Right lobe of liver (tissue), 6 donors: ENCODE results near the gene DCC. TPM values are rescaled to one million over a fixed set of nuclear protein-coding genes. Genes with fewer than 3 reads are reported as not detected.

Experiments used
- ATAC-seq, 4 donors: fragments of 200-7000 bp; cut with Tn5 transposase; one replicate each; pipeline ENCODE4 v1.9.1; 2020; ENCODE audit warnings: mild to moderate bottlenecking in 4 of 4, moderate library complexity in 4 of 4
- DNase-seq, 3 donors: peaks; one replicate each; pipeline ENCODE4 v3.0.0-alpha.2; 2020
- H3K27ac ChIP-seq, 3 donors: fragments of 200-600 bp; one replicate each; pipeline ENCODE4 v1.8.0; 2022
- H3K27me3 ChIP-seq, 2 donors: fragments of 200-600 bp; one replicate each; pipeline ENCODE4 v1.8.0; 2022
- H3K36me3 ChIP-seq, 4 donors: fragments of 200-600 bp; sonication (generic) in 1 of 4; one replicate each; pipeline versions ENCODE4 v1.5.1 to v1.8.0; 2017 to 2022; ENCODE audit warnings: control low read depth in 1 of 4
- H3K4me1 ChIP-seq, 4 donors: fragments of 200-600 bp; sonication (generic) in 1 of 4; one replicate each; pipeline versions ENCODE4 v1.5.1 to v1.8.0; 2017 to 2022; ENCODE audit warnings: control low read depth in 1 of 4
- H3K4me3 ChIP-seq, 3 donors: fragments of 200-600 bp; one replicate each; pipeline ENCODE4 v1.8.0; 2022
- H3K9me3 ChIP-seq, 4 donors: fragments of 200-600 bp; sonication (generic) in 1 of 4; one replicate each; pipeline versions ENCODE4 v1.5.1 to v1.8.0; 2017 to 2022; ENCODE audit warnings: control low read depth in 1 of 4
- CTCF ChIP-seq, 4 donors: fragments of 200-600 bp in 3 of 4; fragments of 450-650 bp in 1 of 4; IDR thresholded peaks; one replicate each; pipeline versions ENCODE4 v1.5.1 to v1.8.0; 2016 to 2022; ENCODE audit warnings: antibody characterized with exemption in 4 of 4, mild to moderate bottlenecking in 2 of 4
- POLR2A ChIP-seq: fragments of 450-650 bp; IDR thresholded peaks from one replicate; pipeline ENCODE4 v1.6.1; 2017; ENCODE audit warnings: antibody characterized with exemption, mild to moderate bottlenecking
- WGBS: methylation state at CpG from one replicate; pipeline ENCODE4 v1.1.6; 2018; ENCODE audit warnings: low coverage, low lambda C conversion rate; ENCODE audit not compliant: insufficient coverage; ENCODE audit errors: missing lambda C conversion rate; 5-methylcytosine and 5-hydroxymethylcytosine counted together
- intact Hi-C, 2 donors: fragments of 100-400 bp; cut with DNase I; formaldehyde crosslinking; loops; one replicate each; pipeline versions ENCODE4 v1.11.2 to v1.14.1; 2022
- total RNA-seq, 6 experiments: library from RNA; depleted of rRNA in 2 of 6; stranded (reverse); fragments of >200 nt in 2 of 6; fragmentation: NEBNext Ultra II Directional in 3 of 6; extraction: Animal tissue kit (Norgen Biotek cat#: 25700) in 3 of 6; gene quantifications; one replicate each; pipeline versions ENCODE4 v1.1.0 to v1.2.4, GENCODE V29; 2016 to 2023
- donor health status: DM: no; HTN: yes; CAD: no.
- donor health status: DM: no; HTN: no; CAD: no.
- donor health status: DM: no; HTN: no; CAD: no.
- donor health status: DM: no; HTN: yes; CAD: no.
- donor health status: DM: no; HTN: yes; CAD: no.

Gene DCC
- total RNA-seq, 6 experiments from 2014 or later, result 0.06 TPM; not detected in 5

GRCh38 chr18:52812834-52813233 is 472.8 kb downstream of the DCC start:
- H3K9me3 ChIP-seq, result no peaks in the 10 kb centered on the region
- 80% methylated on average over 1 of the region's 1 CpG for WGBS
- intact Hi-C loops, result no loop called here
- H3K27me3 ChIP-seq, result no peaks in the 10 kb centered on the region
- H3K4me3 ChIP-seq, result no peak overlapping the region
- H3K36me3 ChIP-seq, result no peaks in the 10 kb centered on the region
- H3K27ac ChIP-seq, result no peak overlapping the region
- no peak for TF ChIP-seq CTCF (IDR thresholded peaks at IDR 0.05)
- no peak for TF ChIP-seq POLR2A
- H3K4me1 ChIP-seq, result no peaks in the 10 kb centered on the region
- DNase-seq, result no peak
- ATAC-seq, result no peak

GRCh38 chr18:52813635-52814416 is 473.8 kb downstream of the DCC start:
- TF ChIP-seq CTCF (IDR thresholded peaks at IDR 0.05) (no peak), POLR2A (no peak)
- Histone ChIP-seq H3K4me3 (no peak overlapping the region), H3K9me3 (no peaks in the 10 kb centered on the region), H3K4me1 (no peaks in the 10 kb centered on the region), H3K27ac (no peak overlapping the region), H3K27me3 (no peaks in the 10 kb centered on the region), H3K36me3 (no peaks in the 10 kb centered on the region)
- intact Hi-C loops, result no loop called here
- DNase-seq (no peak), ATAC-seq (no peak)
- WGBS, result 25% methylated on average over 1 of the region's 1 CpG

GRCh38 chr18:52815651-52816050 is 475.7 kb downstream of the DCC start:
- intact Hi-C loops, result no loop called here
- no peaks in the 10 kb centered on the region for H3K36me3 ChIP-seq
- WGBS, result 37% methylated on average over 2 of the region's 2 CpGs

GRCh38 chr18:52816121-52816520 is 476.1 kb downstream of the DCC start:
- H3K27me3 ChIP-seq, result no peaks in the 10 kb centered on the region
- no peaks in the 10 kb centered on the region for H3K9me3 ChIP-seq
- no peak for TF ChIP-seq POLR2A
- TF ChIP-seq CTCF (IDR thresholded peaks at IDR 0.05), result no peak
- H3K4me1 ChIP-seq, result no peaks in the 10 kb centered on the region
- DNase-seq, result no peak
- no peak for ATAC-seq
- 40% methylated on average over 4 of the region's 4 CpGs for WGBS
- intact Hi-C loops, result no loop called here
- no peak overlapping the region for H3K27ac ChIP-seq
- no peak overlapping the region for H3K4me3 ChIP-seq
- H3K36me3 ChIP-seq, result no peaks in the 10 kb centered on the region

More at GRCh38 chr18:52815651-52816050, 475.7 kb downstream of the DCC start:
- no peak overlapping the region for H3K27ac ChIP-seq
- H3K4me3 ChIP-seq, result no peak overlapping the region
- H3K4me1 ChIP-seq, result no peaks in the 10 kb centered on the region
- TF ChIP-seq POLR2A (no peak), CTCF (IDR thresholded peaks at IDR 0.05) (no peak)
- no peaks in the 10 kb centered on the region for H3K27me3 ChIP-seq
- no peaks in the 10 kb centered on the region for H3K9me3 ChIP-seq
- DNase-seq, result no peak
- no peak for ATAC-seq
